Mucosa of rectum (tissue), 2 donors: Measurements from ENCODE around the gene ZNF407.
A peak's percentile ranks its signal among the peaks of the same experiment; 100 is the strongest.

Experiments used
- H3K27ac ChIP-seq, 2 donors: one replicate each; pipeline ENCODE4 v1.7.0; 2013; ENCODE audit warnings: inconsistent platforms in 2 of 2, low read depth in 2 of 2, low read length in 2 of 2
- H3K27me3 ChIP-seq, 2 donors: one replicate each; pipeline ENCODE4 v1.7.0; 2013; ENCODE audit warnings: low read length in 2 of 2; ENCODE audit not compliant: control insufficient read depth in 2 of 2, insufficient read depth in 2 of 2
- H3K36me3 ChIP-seq, 2 donors: one replicate each; pipeline ENCODE4 v1.7.0; 2013; ENCODE audit warnings: low read length in 2 of 2; ENCODE audit not compliant: control insufficient read depth in 2 of 2, insufficient read depth in 2 of 2
- H3K4me1 ChIP-seq, 2 donors: one replicate each; pipeline ENCODE4 v1.7.0; 2013; ENCODE audit warnings: low read length in 2 of 2, mild to moderate bottlenecking in 1 of 2; ENCODE audit not compliant: control insufficient read depth in 2 of 2, insufficient read depth in 2 of 2
- H3K4me3 ChIP-seq, 2 donors: one replicate each; pipeline ENCODE4 v1.7.0; 2013; ENCODE audit warnings: low read length in 2 of 2
- H3K9ac ChIP-seq, 2 donors: one replicate each; pipeline ENCODE4 v1.7.0; 2013; ENCODE audit warnings: low read length in 2 of 2, low read depth in 1 of 2, mild to moderate bottlenecking in 1 of 2
- H3K9me3 ChIP-seq, 2 donors: one replicate each; pipeline ENCODE4 v1.7.0; 2013; ENCODE audit warnings: low read length in 2 of 2; ENCODE audit not compliant: control insufficient read depth in 2 of 2
- donor health status: healthy.
- donor health status: Normal muscosa, but diverticular disease.

The ZNF407 gene

DNA sequence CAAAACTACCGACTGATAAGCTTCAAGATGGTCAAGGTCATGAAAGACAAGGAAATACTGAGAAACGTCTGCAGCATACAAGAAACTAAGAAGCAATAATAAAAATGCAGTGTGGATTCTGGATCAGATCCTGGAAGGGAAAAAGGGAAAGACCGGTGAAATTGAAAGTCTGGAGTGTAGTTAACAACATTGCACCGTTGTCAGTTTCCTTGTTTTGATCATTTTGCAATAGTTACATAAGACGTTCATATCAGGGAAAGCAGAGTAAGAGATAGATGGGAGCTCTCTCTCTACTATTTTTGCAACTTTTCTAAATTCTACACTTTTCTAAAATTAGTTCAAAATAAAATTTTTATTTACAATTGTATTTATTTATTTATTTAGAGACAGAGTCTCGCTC, 15.0 kb upstream of the ZNF407 start:
- Histone ChIP-seq H3K36me3 (no peaks in the 10 kb centered on the region), H3K4me1 (peaks cover 0 to 3% of the 10 kb centered on the region in 2 donors), H3K27me3 (no peaks in the 10 kb centered on the region), H3K27ac (no peak overlapping the region), H3K4me3 (no peak overlapping the region), H3K9ac (no peak overlapping the region), H3K9me3 (peaks cover 0 to 2% of the 10 kb centered on the region in 2 donors)

- Histone ChIP-seq H3K9ac (no peak overlapping the region), H3K4me1 (no peaks in the 10 kb centered on the region), H3K36me3 (no peaks in the 10 kb centered on the region), H3K27me3 (peaks cover 0 to 2% of the 10 kb centered on the region in 2 donors), H3K9me3 (peaks cover 0 to 2% of the 10 kb centered on the region in 2 donors), H3K27ac (no peak overlapping the region), H3K4me3 (no peak overlapping the region)
Measured at GRCh38 chr18:74587441-74587840, 10.2 kb upstream of the ZNF407 start.

DNA sequence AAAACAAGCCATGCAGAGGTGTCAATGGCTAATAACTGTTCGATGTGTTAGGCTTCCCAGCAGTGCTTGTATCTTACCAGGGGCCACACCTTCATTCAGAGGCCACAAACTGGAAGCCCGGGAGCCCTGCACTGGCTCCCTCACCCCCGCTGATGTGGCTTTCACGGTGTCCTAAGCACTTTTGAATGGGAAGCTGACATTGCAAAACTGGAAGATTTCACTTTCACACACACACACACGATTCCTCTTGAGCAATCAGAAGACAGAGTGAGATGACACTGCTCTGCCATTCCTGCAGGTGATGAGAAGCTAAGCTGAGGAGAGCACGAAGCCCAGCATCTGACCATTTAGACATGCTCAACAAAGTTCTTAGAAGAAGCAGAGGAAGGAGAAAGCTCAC, 8.6 kb upstream of the ZNF407 start:
- Histone ChIP-seq H3K36me3 (no peaks in the 10 kb centered on the region), H3K4me1 (no peaks in the 10 kb centered on the region)

DNA sequence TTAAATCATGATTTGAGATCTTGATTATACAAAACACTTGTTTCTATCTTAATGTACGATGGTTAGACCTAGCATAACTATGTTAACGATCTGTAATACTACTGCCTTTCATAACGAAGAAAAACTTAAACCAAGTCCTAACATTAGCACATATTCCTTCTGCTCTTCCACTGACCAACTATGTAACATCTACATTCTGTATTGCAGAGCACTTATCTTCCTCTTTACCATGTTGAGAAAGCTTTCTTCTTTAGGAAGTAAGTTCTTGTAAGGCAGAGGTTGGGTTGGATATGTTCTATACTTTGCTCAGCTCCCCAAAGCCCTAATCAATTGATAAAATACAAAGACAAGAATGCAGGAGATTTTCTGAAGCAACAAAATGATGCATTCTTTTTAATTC, 7.9 kb upstream of the ZNF407 start:
- Histone ChIP-seq H3K27ac (no peak overlapping the region), H3K9me3 (no peaks in the 10 kb centered on the region)

More for the DNA sequence above, 8.6 kb upstream of the ZNF407 start:
- H3K9me3 ChIP-seq: no peaks in the 10 kb centered on the region
- no peak overlapping the region for H3K9ac ChIP-seq
- H3K4me3 ChIP-seq: no peak overlapping the region
- H3K27me3 ChIP-seq: peaks cover 0 to 2% of the 10 kb centered on the region in 2 donors
- no peak overlapping the region for H3K27ac ChIP-seq

DNA sequence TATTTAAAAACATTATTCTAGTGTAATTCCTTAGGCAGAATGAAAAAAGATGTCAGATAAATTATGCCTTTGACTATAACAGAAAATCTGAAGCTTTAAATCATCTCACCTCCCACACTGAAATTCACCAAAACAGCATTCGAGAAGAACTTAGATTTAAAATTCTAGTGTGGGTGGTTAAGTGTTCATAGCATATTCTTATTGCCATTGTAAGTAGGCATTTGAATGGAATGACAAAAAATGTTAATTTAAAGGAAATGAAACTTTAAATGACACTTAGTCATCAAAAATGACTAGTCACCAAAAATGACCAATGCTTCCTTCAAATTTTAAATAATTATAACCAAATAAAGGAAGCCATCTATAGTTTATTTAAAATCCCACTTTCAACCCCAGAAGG, 7.0 kb upstream of the ZNF407 start:
- Histone ChIP-seq H3K4me3 (no peak overlapping the region), H3K27ac (no peak overlapping the region), H3K36me3 (no peaks in the 10 kb centered on the region)

More for the DNA sequence above, 7.9 kb upstream of the ZNF407 start:
- H3K4me1 ChIP-seq: no peaks in the 10 kb centered on the region
- H3K36me3 ChIP-seq: no peaks in the 10 kb centered on the region
- no peak overlapping the region for H3K4me3 ChIP-seq
- H3K9ac ChIP-seq: no peak overlapping the region
- H3K27me3 ChIP-seq: peaks cover 0 to 2% of the 10 kb centered on the region in 2 donors

GRCh38 chr18:74595431-74595830, 2.2 kb upstream of the ZNF407 start:
- Histone ChIP-seq H3K9ac (no peak overlapping the region), H3K27ac (no peak overlapping the region), H3K27me3 (no peaks in the 10 kb centered on the region), H3K4me3 (no peak overlapping the region), H3K9me3 (no peaks in the 10 kb centered on the region), H3K4me1 (peaks cover 11 to 14% of the 10 kb centered on the region in 2 donors), H3K36me3 (no peaks in the 10 kb centered on the region)

More for the DNA sequence above, 7.0 kb upstream of the ZNF407 start:
- Histone ChIP-seq H3K4me1 (no peaks in the 10 kb centered on the region), H3K27me3 (peaks cover 0 to 2% of the 10 kb centered on the region in 2 donors), H3K9me3 (no peaks in the 10 kb centered on the region), H3K9ac (no peak overlapping the region)

GRCh38 chr18:74597034-74597661, 522 bp upstream of the ZNF407 start:
- Histone ChIP-seq H3K9ac (peak overlapping the region; percentile 92 to 94), H3K27me3 (no peaks in the 10 kb centered on the region), H3K4me1 (peaks cover 11 to 14% of the 10 kb centered on the region in 2 donors), H3K36me3 (no peaks in the 10 kb centered on the region), H3K27ac (peak overlapping the region; percentile 95 to 96), H3K4me3 (peak overlapping the region; percentile 95 to 99), H3K9me3 (no peaks in the 10 kb centered on the region)

DNA sequence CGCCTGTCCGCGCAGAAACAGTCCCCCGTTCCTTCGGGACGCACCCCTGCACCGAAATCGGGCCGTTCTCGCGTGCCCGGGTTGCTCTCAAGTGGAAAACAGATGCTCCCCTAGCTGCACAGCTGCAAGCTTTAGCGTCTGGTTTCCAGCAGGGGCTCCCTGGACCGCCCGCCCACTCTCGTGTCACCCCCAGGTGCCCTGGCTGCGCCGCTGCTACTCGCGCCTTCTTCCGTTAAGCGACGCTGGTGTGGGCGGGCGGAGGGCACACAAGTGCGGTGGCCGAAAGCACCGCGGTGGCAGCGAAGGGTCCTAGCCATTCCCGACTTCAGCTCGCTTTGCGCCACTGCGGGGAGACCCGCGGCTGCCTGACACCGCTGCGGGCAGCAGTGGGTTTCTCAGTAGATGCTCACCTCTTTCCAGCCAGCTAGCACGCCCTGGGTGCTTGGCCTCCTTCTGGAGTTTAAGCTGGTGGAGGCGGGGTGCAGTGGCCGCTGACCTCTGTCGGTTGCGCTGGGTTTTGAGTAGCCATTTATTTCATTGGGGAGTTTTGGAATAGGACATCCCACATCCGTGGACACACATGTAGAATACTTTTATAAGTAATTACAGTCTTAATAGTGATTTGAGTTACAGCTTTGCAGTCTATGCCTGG, 806 bp downstream of the ZNF407 start:
- Histone ChIP-seq H3K9ac (peak overlapping the region; percentile 85 to 89), H3K27ac (peak overlapping the region; percentile 95 to 96), H3K36me3 (no peaks in the 10 kb centered on the region), H3K9me3 (no peaks in the 10 kb centered on the region), H3K4me3 (peak overlapping the region; percentile 95 to 99), H3K27me3 (no peaks in the 10 kb centered on the region), H3K4me1 (peaks cover 11 to 14% of the 10 kb centered on the region in 2 donors)

DNA sequence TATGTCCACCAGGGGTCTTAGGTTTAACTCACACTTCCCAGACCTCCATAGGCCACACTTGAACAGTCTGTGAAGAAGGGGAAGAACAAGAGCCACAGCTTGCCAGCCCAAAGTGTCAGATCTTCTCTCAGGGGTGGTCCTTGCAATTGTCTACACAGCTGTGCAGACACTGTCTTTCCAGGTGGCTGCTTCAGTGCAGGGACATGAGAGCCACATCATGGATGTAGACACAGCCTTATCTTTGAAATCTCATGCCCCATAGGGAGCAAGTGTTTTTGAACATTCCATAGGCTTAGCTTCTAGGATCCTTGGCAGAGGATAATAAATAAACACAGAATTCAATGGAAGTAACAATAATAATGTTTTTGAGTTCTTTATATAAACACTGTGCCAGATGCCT, 6.7 kb downstream of the ZNF407 start:
- no peak overlapping the region for H3K9ac ChIP-seq
- H3K4me1 ChIP-seq: no peaks in the 10 kb centered on the region
- no peaks in the 10 kb centered on the region for H3K27me3 ChIP-seq
- no peaks in the 10 kb centered on the region for H3K9me3 ChIP-seq
- H3K27ac ChIP-seq: no peak overlapping the region
- H3K4me3 ChIP-seq: no peak overlapping the region
- H3K36me3 ChIP-seq: no peaks in the 10 kb centered on the region

- H3K36me3 ChIP-seq: no peaks in the 10 kb centered on the region
- H3K9me3 ChIP-seq: no peaks in the 10 kb centered on the region
- no peak overlapping the region for H3K4me3 ChIP-seq
- H3K27me3 ChIP-seq: no peaks in the 10 kb centered on the region
- no peak overlapping the region for H3K9ac ChIP-seq
- H3K4me1 ChIP-seq: no peaks in the 10 kb centered on the region
- H3K27ac ChIP-seq: no peak overlapping the region
Measured at GRCh38 chr18:74604774-74605173, 7.1 kb downstream of the ZNF407 start.
